Globus pallidus (tissue), 1 donor: ENCODE data around the gene ZNF425.
"Not testable (repeated sequence)": the region's sequence is repeated elsewhere in the genome, so short reads cannot be mapped to it uniquely, and the experiment has no call there.

Experiments used
- DNase-seq: peaks from one replicate; pipeline ENCODE4 v3.0.0-alpha.2; 2015; ENCODE audit warnings: low spot score

ZNF425 gene

DNA sequence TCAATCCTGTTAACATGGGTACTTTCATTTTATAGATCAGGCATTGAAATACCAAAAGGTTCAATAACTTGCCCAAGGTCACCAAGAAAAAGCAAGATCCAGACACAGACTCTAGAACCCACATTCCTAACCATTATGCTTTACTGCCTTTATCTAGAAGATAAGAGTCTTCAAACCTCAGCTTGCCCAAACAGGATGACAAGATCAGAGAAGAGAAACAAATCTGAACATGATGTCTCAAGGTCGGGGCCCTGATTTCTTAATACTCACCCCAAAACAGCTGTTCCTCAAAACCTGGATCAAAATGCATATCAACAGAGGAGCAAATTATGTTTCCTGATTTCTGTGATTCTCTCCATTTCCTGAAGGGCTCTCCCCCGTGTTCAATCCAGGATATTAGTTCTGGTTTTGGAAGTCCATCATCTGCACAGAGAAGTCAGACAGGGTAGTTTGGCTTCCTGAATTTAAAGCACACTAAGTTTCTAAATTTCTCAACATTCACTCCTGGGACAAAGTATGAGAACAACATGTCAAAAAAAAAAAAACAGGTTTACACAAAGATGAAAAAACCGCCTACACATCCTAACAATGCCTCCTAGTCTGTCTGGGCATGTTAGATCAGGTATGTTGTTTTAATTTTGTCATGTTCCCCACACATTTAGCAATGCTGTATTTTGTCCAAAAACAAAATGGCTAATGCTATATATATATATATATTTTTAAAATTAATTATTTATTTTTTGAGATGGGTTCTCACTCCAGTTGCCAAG is 51.8 kb downstream of the ZNF425 start:
- DNase-seq = no peak

DNA sequence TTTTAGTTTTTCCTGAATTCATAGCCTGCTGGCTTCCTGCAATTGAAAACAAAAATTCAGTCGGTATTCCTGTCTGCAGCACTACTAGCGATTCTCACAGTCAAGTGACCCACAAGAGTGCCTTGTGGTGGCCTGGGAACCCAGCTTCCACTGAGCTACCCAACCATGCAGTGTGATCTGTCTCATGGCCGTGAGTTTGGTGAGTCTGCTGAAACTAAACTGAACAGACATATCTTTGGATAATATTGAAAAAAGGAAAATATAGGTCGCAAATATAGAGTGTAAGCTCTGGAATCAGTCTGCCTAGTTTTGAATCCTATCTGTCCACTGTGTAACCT is 53.7 kb downstream of the ZNF425 start:
- DNase-seq = no peak

DNA sequence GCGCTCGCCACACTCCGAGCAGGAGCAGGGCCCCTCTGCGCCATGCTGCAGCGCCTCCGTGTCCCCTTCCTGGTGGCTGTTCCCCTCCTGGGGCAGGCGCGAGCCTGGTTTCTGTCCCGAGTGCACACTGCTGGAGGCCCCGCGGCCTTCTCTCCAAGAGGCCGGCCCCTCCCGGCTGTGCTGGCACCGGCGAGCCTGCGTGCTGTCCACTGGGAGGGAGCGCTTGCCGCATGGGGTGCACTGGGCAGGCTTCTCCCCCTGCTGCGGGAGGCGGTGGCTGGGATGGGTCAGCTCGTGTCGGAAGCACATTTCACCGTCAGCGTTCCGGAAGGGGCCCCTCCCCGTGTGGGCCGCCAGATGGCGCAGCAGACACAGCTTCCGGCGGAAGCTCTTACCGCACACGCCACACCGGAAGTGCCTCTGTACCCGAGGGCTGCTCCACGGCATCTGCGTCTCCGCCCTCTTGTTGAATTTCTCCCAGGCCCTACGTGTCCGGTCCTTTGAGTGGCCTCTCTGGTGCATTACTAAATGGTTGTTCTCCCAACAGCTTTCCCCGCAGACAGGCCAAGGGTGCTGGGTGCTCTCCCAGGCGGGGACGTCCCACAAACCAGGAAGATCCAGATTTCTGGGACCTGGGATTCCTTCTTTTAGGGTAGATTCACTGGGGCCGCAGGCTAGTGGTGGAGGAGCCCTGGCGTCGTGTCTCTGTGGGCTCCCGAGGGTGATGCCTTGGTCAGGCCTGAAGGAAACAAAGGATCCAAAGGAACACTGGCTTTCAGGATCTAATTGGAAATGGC is 54.3 kb downstream of the ZNF425 start:
- no peak for DNase-seq

DNA sequence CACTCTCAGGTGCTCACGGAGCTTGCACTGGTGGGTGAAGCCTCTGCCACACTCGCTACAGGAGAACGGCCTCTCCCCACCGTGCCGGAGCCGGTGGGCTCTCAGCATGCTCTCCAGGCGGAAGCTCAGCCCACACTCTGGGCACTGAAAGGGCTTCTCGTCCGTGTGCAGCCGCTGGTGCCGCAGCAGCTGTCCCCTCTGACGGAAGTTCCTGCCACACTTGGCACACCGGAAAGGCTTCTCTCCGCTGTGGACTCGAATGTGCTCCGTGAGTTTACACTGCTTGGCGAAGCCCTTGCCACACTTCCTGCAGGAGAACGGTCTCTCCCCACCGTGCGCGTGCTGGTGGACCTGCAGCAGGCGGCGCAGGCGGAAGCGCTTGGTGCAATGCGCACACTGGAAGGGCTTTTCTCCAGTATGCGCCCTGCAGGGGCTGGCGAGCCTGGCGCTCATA is 54.9 kb downstream of the ZNF425 start:
- DNase-seq = no peak

DNA sequence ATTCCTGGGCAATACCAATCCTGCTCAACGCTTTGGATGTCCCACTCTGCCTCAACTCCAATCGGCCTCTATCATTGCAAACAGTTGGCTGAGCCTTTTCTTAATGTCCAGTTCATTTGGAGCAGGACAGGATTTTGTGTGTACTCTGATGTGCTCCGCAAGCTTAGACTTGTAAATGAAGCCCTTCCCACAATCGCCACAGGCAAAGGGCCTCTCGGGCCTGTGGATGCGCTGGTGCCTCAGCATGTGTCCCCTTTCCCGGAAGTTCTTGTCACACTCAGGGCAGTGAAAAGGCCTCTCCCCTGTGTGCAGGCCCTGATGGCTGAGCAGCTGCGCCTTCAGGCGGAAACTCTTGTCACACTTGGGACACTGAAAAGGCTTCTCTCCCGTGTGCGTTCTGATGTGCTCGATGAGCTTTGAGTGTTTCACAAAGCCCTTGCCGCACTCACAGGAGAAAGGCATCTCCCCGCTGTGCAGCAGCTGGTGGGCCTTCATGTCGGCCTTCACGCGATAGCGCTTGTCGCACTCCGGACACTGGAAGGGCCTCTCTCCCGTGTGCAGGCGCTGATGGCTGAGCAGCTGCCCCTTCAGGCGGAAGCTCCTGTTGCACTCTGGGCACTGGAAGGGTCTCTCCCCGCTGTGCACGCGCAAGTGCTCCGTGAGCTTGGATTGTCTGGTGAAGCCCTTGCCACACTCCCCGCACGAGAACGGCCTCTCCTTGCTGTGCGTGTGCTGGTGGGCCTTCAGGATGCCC is 55.6 kb downstream of the ZNF425 start:
- no peak for DNase-seq

DNA sequence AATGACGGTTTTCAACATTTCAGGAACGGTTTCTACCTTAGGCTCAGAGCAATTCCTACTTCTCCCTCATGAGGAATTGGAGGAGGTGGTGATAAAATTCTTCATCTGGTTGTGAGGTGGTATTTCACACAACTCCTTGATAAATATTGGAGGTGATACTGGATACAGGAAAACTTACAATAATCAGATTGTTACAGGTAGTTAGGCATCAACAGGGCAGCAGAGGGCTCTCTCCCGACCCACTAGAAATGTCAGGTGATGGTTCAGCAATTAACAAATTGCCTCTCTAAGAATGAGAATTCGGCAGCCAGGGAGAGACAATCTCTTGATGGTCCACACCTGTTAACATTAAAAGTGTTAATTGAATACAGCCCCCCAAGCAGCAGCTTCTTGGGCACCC is 58.3 kb downstream of the ZNF425 start:
- DNase-seq = no peak

DNA sequence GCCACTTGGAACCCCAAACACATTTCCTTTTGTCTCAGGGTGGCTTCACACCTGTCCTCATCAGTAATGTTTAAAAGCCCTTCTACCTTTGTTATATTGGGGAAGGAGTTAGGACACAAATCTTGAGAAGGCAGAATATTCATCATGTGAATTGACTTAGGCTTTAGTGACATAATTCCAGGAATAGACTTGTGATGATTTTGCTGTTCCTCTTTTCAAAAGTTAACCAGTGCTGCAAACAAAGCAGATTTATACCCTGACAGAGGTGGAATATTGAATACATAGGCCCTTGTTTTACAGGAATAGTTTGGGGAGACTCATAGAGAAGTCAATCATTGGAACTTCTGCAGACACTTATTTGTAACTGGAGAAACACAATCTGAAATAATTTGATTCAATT is 62.6 kb downstream of the ZNF425 start:
- no peak for DNase-seq

DNA sequence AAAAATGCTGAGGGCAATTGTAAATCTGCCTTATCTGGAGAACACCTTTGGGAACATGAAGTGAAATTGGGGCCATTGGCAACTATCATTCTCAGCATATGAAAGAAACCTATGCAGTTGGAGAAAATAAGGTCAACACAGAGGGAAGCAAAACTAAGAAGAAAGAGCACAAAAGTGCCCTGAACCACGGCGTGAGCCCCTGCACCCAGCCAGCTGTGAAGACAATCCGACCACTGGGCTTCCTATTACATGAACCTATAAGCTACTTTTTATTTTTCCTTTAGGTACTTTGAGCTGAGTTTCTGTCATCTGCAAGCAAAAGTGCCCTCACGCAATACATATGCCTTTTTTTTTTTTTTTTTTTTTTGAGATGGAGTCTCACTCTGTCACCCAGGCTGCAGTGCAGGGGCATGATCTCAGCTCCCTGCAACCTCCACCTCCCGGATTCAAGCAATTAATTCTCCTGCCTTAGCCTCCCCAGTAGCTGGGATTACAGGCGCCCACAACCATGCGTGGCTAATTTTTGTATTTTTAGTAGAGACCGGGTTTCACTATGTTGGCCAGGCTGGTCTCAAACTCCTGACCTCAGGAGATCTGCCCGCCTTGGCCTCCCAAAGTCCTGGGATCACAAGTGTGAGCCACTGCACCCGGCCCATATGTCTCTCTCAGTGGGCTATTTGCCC is 63.8 kb downstream of the ZNF425 start:
- not testable (repeated sequence) for DNase-seq

DNA sequence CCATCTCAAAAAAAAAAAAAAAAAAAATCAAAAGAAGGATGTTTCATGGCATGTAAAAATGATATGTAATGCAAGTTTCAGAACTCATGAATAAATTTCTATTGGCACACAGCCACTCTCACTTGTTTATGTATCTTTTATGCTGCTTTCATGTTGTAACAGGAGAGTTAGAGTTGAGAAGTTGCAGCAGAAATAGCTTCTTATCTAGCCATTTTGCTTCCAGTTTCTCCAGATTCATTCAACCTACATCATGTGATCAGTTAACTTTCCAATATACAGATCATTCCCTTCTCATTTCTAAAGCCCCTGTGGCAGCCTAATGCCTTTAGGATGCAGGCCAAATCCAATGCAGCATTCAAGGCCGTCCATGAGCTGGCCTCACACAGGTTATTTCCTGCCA is 66.0 kb downstream of the ZNF425 start:
- DNase-seq = no peak

DNA sequence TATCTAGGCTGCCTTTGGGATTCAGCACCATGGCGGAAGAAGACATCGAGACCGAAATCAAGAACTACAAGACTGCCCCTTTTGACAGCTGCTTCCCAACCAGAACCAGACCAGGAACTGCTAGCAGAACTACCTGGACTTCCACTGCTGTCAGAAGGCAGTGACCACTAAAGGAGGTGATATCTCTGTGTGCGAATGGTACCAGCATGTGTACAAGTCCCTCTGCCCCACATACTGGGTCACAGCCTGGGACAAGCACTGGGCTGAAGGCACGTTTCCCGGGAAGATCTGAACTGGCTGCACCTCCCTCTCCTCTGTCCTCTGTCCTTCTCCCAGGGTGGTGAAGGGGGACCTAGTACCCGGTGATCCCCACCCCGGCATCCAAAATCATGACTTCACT is 72.2 kb downstream of the ZNF425 start:
- DNase-seq = no peak

DNA sequence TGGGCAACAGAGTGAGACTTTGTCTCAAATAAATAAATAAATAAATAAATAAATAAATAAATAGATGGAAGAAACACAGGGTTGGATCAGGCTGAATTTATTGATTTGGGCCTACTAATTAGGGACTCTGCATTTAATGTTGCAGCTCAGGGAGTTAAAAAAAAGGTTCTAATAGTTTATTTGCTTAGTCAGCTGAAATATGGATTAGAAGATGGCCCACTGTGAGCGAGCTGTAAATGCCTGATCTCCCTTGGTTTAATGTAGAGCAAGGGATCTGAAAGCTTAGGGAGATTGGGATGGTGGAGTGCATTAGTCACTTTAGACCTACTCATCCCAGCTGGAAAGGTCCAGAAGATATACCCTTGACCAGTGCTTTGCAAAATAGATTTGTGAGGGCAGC is 72.7 kb downstream of the ZNF425 start:
- no peak for DNase-seq
